Astrocyte of the hippocampus (primary cell): ENCODE measurements around the gene OR13C5.
"Not testable (repeated sequence)": the region's sequence is repeated elsewhere in the genome, so short reads cannot be mapped to it uniquely, and the experiment has no call there.

Experiments used
- DNase-seq: peaks from one replicate; pipeline ENCODE4 v3.0.0; 2011; ENCODE audit warnings: low read depth, low spot score

Gene OR13C5

GRCh38 chr9:104599313-104599712 lies at the start of gene OR13C5:
Gene OR13C5, minus strand, starts transcription at chr9:104599413. Its CDS starts 0 bp downstream, at chr9:104599413.
- not testable (repeated sequence) for DNase-seq

- DNase-seq = no peak
Measured at GRCh38 chr9:104635456-104635855, 36.2 kb upstream of the OR13C5 start.

GRCh38 chr9:104633976-104634520 lies 34.8 kb upstream of the OR13C5 start:
- no peak for DNase-seq

GRCh38 chr9:104625964-104626363 lies 26.8 kb upstream of the OR13C5 start:
- DNase-seq = not testable (repeated sequence)

- DNase-seq = no peak
Measured at GRCh38 chr9:104618104-104618503, 18.9 kb upstream of the OR13C5 start, which contains the start of gene OR13C9. Gene OR13C9, minus strand, starts transcription at chr9:104618204. Its CDS starts 0 bp downstream, at chr9:104618204.

- no peak for DNase-seq
Measured at GRCh38 chr9:104617418-104617817, 18.2 kb upstream of the OR13C5 start.

- no peak for DNase-seq
Measured at GRCh38 chr9:104611213-104611612, 12.0 kb upstream of the OR13C5 start.

GRCh38 chr9:104608336-104608735 lies 9.1 kb upstream of the OR13C5 start:
- DNase-seq = no peak

GRCh38 chr9:104606152-104606551 lies 6.9 kb upstream of the OR13C5 start:
- peak; percentile 0 for DNase-seq

- DNase-seq = not testable (repeated sequence)
Measured at GRCh38 chr9:104605527-104605926, 6.3 kb upstream of the OR13C5 start, which contains the start of gene OR13C2. Gene OR13C2, minus strand, starts transcription at chr9:104605627. Its CDS starts 0 bp downstream, at chr9:104605627.

GRCh38 chr9:104604801-104605200 lies 5.6 kb upstream of the OR13C5 start:
- DNase-seq = no peak

GRCh38 chr9:104598749-104599148 lies 464 bp downstream of the OR13C5 start:
- not testable (repeated sequence) for DNase-seq

- no peak for DNase-seq
Measured at GRCh38 chr9:104589626-104590025, 9.6 kb downstream of the OR13C5 start.

- no peak for DNase-seq
Measured at GRCh38 chr9:104586496-104587180, 12.6 kb downstream of the OR13C5 start.

GRCh38 chr9:104580562-104580961 lies 18.7 kb downstream of the OR13C5 start:
- no peak for DNase-seq

GRCh38 chr9:104577263-104577662 lies 21.9 kb downstream of the OR13C5 start:
- no peak for DNase-seq

GRCh38 chr9:104575456-104575855 lies 23.8 kb downstream of the OR13C5 start:
- no peak for DNase-seq

GRCh38 chr9:104572612-104573011 lies 26.6 kb downstream of the OR13C5 start:
- DNase-seq = no peak

GRCh38 chr9:104568868-104569267 lies 30.3 kb downstream of the OR13C5 start, which contains the start of gene OR13C8:
Gene OR13C8, plus strand, starts transcription at chr9:104569168. Its CDS starts 0 bp downstream, at chr9:104569168.
- no peak for DNase-seq

- no peak for DNase-seq
Measured at GRCh38 chr9:104564358-104564757, 34.9 kb downstream of the OR13C5 start.

- DNase-seq = no peak
Measured at GRCh38 chr9:104556830-104557634, 42.2 kb downstream of the OR13C5 start.

- DNase-seq = no peak
Measured at GRCh38 chr9:104555521-104555920, 43.7 kb downstream of the OR13C5 start.
